Osteoblast (primary cell): Measurements from ENCODE around the gene C19orf67. TPM values are rescaled to one million over a fixed set of nuclear protein-coding genes. Genes with fewer than 3 reads are reported as not detected.
A peak's percentile ranks its signal among the peaks of the same experiment; 100 is the strongest.
"Not testable (repeated sequence)": the region's sequence is repeated elsewhere in the genome, so short reads cannot be mapped to it uniquely, and the experiment has no call there.

Source experiments
- DNase-seq: peaks from one replicate; pipeline ENCODE4 v3.0.0; 2011; ENCODE audit warnings: low spot score, mixed read lengths; ENCODE audit not compliant: insufficient read length; ENCODE audit errors: missing footprints
- H2AFZ ChIP-seq: 2 replicates; pipeline ENCODE4 v1.6.0; 2011; ENCODE audit warnings: mild to moderate bottlenecking, low read length
- H3K27ac ChIP-seq: 2 replicates; pipeline ENCODE4 v1.5.1; 2011; ENCODE audit warnings: mild to moderate bottlenecking, low read depth, low read length, moderate library complexity
- H3K27me3 ChIP-seq: 2 replicates; pipeline ENCODE4 v1.6.0; 2012; ENCODE audit warnings: mild to moderate bottlenecking, control low read depth, inconsistent platforms, low read length, moderate library complexity; ENCODE audit not compliant: insufficient read depth
- H3K36me3 ChIP-seq: 2 replicates; pipeline ENCODE4 v1.5.1; 2011; ENCODE audit warnings: mild to moderate bottlenecking, low read length, control low read depth, moderate library complexity; ENCODE audit not compliant: insufficient read depth
- H3K4me1 ChIP-seq: 2 replicates; pipeline ENCODE4 v1.5.1; 2011; ENCODE audit warnings: mild to moderate bottlenecking, low read length, control low read depth, moderate library complexity; ENCODE audit not compliant: insufficient read depth
- H3K4me2 ChIP-seq: 2 replicates; pipeline ENCODE4 v1.6.0; 2011; ENCODE audit warnings: mild to moderate bottlenecking, low read length; ENCODE audit not compliant: insufficient read depth
- H3K4me3 ChIP-seq: fragments of 200-600 bp; sonication (generic); 3 replicates; pipeline ENCODE4 v1.5.1; 2012; ENCODE audit warnings: mild to moderate bottlenecking, low read length, inconsistent platforms; ENCODE audit not compliant: insufficient read depth
- H3K79me2 ChIP-seq: 2 replicates; pipeline ENCODE4 v1.6.0; 2012; ENCODE audit warnings: mild to moderate bottlenecking, low read length, control low read depth, inconsistent platforms; ENCODE audit not compliant: insufficient read depth
- H3K9me3 ChIP-seq: 2 replicates; pipeline ENCODE4 v1.5.1; 2011; ENCODE audit warnings: low read depth, low read length, control low read depth
- H4K20me1 ChIP-seq: 2 replicates; pipeline ENCODE4 v1.6.0; 2012; ENCODE audit warnings: mild to moderate bottlenecking, low read length, control low read depth; ENCODE audit not compliant: insufficient read depth
- total RNA-seq: library from RNA; depleted of rRNA; stranded (reverse); fragments of >200 nt; gene quantifications from 2 replicates; pipeline ENCODE4 v1.2.3, GENCODE V29; 2012
- TF ChIP-seq, protein P1 (sequence below): IDR thresholded peaks from 2 replicates; pipeline ENCODE4 v1.5.1; 2011; ENCODE audit warnings: mild to moderate bottlenecking, low read depth, low read length, moderate library complexity; ENCODE audit errors: extremely low read depth

Gene C19orf67
- total RNA-seq, 1 donor = not detected

DNA sequence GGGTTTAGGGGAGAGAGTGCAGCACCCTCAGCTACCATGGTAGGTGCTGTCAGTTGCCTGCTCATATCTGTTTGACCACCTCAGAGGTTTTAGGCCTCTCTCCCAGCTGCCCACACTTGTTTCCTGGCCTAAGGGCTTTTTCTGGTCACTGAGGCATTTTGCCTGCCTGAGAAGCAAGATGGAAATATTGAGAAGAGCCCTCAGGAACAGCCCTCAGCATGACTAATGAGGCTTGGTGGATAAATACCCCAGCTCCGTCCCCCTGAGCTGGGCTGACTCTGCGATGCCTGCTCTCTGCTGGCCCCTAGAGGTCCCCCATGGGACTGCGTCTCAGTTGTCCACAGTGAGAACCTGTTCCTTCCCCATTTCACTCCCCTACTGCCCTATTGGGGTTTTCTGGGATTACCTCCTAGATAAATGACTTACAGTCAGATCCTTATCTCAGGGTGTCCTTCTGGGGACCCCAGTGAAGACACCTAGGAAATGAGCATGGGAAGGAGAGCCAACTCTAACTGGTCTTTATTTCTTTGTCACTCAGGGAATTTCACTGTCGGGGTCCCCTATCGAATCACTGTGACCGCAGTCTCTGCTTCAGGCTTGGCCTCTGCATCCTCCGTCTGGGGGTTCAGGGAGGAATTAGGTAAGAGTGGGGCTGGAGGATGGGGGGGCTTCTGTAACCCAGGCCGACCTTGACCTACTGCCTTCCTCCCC, 37.0 kb downstream of the C19orf67 start:
- Histone ChIP-seq H2AFZ (no peak overlapping the region), H3K9me3 (no peaks in the 10 kb centered on the region), H3K79me2 (no peaks in the 10 kb centered on the region), H3K4me3 (no peak overlapping the region), H3K27me3 (no peaks in the 10 kb centered on the region), H4K20me1 (no peaks in the 10 kb centered on the region), H3K27ac (no peak overlapping the region), H3K4me1 (no peaks in the 10 kb centered on the region), H3K36me3 (no peaks in the 10 kb centered on the region), H3K4me2 (no peak overlapping the region)
- TF ChIP-seq, protein P1, sequence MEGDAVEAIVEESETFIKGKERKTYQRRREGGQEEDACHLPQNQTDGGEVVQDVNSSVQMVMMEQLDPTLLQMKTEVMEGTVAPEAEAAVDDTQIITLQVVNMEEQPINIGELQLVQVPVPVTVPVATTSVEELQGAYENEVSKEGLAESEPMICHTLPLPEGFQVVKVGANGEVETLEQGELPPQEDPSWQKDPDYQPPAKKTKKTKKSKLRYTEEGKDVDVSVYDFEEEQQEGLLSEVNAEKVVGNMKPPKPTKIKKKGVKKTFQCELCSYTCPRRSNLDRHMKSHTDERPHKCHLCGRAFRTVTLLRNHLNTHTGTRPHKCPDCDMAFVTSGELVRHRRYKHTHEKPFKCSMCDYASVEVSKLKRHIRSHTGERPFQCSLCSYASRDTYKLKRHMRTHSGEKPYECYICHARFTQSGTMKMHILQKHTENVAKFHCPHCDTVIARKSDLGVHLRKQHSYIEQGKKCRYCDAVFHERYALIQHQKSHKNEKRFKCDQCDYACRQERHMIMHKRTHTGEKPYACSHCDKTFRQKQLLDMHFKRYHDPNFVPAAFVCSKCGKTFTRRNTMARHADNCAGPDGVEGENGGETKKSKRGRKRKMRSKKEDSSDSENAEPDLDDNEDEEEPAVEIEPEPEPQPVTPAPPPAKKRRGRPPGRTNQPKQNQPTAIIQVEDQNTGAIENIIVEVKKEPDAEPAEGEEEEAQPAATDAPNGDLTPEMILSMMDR = peak; percentile 93
- DNase-seq = peak; percentile 93

DNA sequence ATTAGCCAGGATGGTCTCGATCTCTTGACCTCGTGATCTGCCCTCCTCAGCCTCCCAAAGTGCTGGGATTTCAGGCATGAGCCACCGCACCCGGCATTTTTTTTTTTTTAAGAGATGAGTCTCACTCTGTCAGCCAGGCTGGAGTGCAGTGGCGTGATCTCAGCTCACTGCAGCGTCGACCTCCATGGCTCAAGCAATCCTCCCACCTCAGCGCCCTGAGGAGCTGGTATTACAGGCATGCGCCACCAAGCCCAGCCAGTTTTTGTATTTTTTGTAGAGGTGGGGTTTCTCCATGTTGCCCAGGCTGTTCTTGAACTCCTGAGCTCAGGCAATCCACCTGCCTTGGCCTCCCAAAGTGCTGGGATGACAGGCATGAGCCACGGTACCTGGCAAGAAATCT, 37.7 kb downstream of the C19orf67 start:
- H3K36me3 ChIP-seq, H3K9me3 ChIP-seq, H2AFZ ChIP-seq, DNase-seq, H3K4me2 ChIP-seq, H3K79me2 ChIP-seq, H3K4me1 ChIP-seq, H3K27me3 ChIP-seq, H4K20me1 ChIP-seq, H3K4me3 ChIP-seq, H3K27ac ChIP-seq: not testable (repeated sequence)

DNA sequence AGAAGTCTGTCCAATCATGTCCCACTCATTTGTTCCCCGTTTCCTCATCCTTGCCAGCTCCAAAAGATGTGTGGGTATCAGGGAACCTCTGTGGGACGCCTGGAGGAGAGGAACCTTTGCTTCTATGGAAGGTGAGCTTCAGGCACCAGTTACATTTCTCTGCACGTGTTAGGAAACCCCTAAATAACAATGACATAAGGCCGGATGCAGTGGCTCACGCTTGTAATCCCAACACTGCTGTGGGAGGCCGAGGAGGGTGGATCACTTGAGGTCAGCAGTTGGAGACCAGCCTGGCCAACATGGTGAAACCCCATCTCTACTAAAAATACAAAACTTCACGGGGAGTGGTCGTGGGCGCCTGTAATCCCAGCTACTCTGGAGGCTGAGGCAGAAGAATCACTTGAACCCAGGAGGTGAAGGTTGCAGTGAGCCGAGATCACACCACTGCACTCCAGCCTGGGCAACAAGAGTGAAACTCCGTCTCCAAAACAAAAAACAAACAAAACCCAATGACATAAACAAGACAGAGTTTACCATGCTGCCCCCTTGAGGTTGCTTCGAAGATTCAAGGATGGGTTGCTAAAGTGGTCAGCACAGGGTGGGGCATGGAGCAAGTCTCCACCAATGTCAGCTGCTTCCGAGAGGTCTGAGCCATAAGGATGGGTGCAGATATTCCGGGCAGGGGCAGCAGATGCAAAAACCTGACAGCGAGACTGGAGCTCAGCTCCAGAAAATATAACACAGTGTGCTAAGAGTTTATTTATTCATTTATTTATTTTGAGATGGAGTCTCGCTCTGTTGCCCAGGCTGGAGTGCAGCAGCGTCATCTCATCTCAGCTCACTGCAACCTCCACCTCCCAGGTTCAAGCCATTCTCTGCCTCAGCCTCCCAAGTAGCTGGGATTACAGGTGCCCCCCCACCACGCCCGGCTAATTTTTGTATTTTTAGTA, 42.6 kb downstream of the C19orf67 start:
- peak overlapping the region; percentile 34 for H3K4me2 ChIP-seq
- peak overlapping the region; percentile 33 for H3K27ac ChIP-seq
- peak overlapping the region; percentile 13 for H3K4me3 ChIP-seq

DNA sequence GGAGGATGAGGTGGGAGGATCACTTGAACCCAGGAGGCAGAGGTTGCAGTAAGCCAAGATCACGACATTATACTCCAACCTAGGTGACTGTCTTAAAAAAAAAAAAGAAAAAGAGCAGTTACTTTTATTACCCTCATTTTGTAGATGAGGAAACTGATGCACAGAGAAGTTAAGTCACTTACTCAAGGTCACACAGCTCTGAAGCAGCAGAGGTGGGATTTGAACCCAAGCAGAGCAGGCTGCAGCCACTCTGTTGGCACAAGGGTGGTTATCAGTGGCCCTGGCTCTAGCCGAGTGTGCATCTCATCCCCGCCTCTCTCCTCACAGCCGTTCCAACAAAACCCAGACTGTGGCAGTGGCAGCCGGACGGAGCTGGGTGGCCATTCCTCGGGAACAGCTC, 46.4 kb downstream of the C19orf67 start:
- Histone ChIP-seq H4K20me1 (no peaks in the 10 kb centered on the region), H3K9me3 (no peaks in the 10 kb centered on the region), H3K4me3 (no peak overlapping the region), H3K79me2 (no peaks in the 10 kb centered on the region), H3K36me3 (no peaks in the 10 kb centered on the region), H3K27me3 (no peaks in the 10 kb centered on the region), H3K4me1 (peaks cover 3% of the 10 kb centered on the region), H2AFZ (no peak overlapping the region), H3K4me2 (no peak overlapping the region), H3K27ac (no peak overlapping the region)
- DNase-seq = no peak
- TF ChIP-seq, protein P1 = no peak

More for the DNA sequence above, 42.6 kb downstream of the C19orf67 start:
- TF ChIP-seq, protein P1 = peak; percentile 58
- not testable (repeated sequence) for H3K9me3 ChIP-seq, H4K20me1 ChIP-seq, H3K36me3 ChIP-seq, H3K27me3 ChIP-seq, H3K79me2 ChIP-seq, H3K4me1 ChIP-seq
- H2AFZ ChIP-seq = peak overlapping the region; percentile 77
- DNase-seq = peak; percentile 92
